Fibroblast of skin of abdomen (primary cell): ENCODE data around the gene CABCOCO1.
"Not testable (repeated sequence)": the region's sequence is repeated elsewhere in the genome, so short reads cannot be mapped to it uniquely, and the experiment has no call there.

Source experiments
- DNase-seq: peaks from one replicate; pipeline ENCODE4 v3.0.0-alpha.2; 2013

CABCOCO1 gene

GRCh38 chr10:61719906-61720305, 57.2 kb downstream of the CABCOCO1 start:
- no peak for DNase-seq

GRCh38 chr10:61721431-61721830, 58.7 kb downstream of the CABCOCO1 start:
- no peak for DNase-seq

GRCh38 chr10:61725221-61725620, 62.5 kb downstream of the CABCOCO1 start:
- not testable (repeated sequence) for DNase-seq

- no peak for DNase-seq
These were observed 66.9 kb downstream of the CABCOCO1 start for GRCh38 chr10:61729596-61729995.

GRCh38 chr10:61730671-61731070, 67.9 kb downstream of the CABCOCO1 start:
- DNase-seq = no peak

- no peak for DNase-seq
These were observed 68.9 kb downstream of the CABCOCO1 start for GRCh38 chr10:61731638-61732037.

- no peak for DNase-seq
These were observed 70.0 kb downstream of the CABCOCO1 start for GRCh38 chr10:61732629-61733278.

- peak; percentile 53 for DNase-seq
These were observed 70.7 kb downstream of the CABCOCO1 start for GRCh38 chr10:61733358-61733940.

- no peak for DNase-seq
These were observed 73.2 kb downstream of the CABCOCO1 start for GRCh38 chr10:61735882-61736281.

- not testable (repeated sequence) for DNase-seq
These were observed 74.7 kb downstream of the CABCOCO1 start for GRCh38 chr10:61737455-61737854.

- DNase-seq = peak; percentile 20
These were observed 80.1 kb downstream of the CABCOCO1 start for GRCh38 chr10:61742812-61743211.

- no peak for DNase-seq
These were observed 81.7 kb downstream of the CABCOCO1 start for GRCh38 chr10:61744469-61744868.

- no peak for DNase-seq
These were observed 83.6 kb downstream of the CABCOCO1 start for GRCh38 chr10:61746377-61746776.

GRCh38 chr10:61747307-61747706, 84.6 kb downstream of the CABCOCO1 start:
- DNase-seq = no peak

- DNase-seq = no peak
These were observed 86.6 kb downstream of the CABCOCO1 start for GRCh38 chr10:61749291-61749690.

GRCh38 chr10:61750943-61751471, 88.3 kb downstream of the CABCOCO1 start:
- DNase-seq = peak; percentile 66

- no peak for DNase-seq
These were observed 88.9 kb downstream of the CABCOCO1 start for GRCh38 chr10:61751599-61751998.

- DNase-seq = peak; percentile 52
These were observed 89.6 kb downstream of the CABCOCO1 start for GRCh38 chr10:61752111-61753011.

GRCh38 chr10:61753453-61753852, 90.7 kb downstream of the CABCOCO1 start:
- DNase-seq = no peak

- DNase-seq = peak; percentile 51
These were observed 92.1 kb downstream of the CABCOCO1 start for GRCh38 chr10:61754587-61755550.

- DNase-seq = no peak
These were observed 94.3 kb downstream of the CABCOCO1 start for GRCh38 chr10:61757001-61757400.
